Right renal cortex interstitium (tissue), 3 donors: ENCODE measurements around the gene DNTT. TPM values are rescaled to one million over a fixed set of nuclear protein-coding genes. Genes with fewer than 3 reads are reported as not detected.

Source experiments
- DNase-seq, 3 donors: peaks; one replicate each; pipeline ENCODE4 v3.0.0-alpha.2; 2013; ENCODE audit warnings: low read depth in 3 of 3, low spot score in 2 of 3
- polyA plus RNA-seq, 3 donors: library from polyadenylated mRNA; unstranded; fragments of 120-200 nt; gene quantifications; one replicate each; pipeline ENCODE4 v1.2.1, GENCODE V29; 2013; ENCODE audit not compliant: insufficient read length in 3 of 3

Gene DNTT
- polyA plus RNA-seq, 3 donors, result 0.20 to 0.26 (median 0.24) TPM

DNA sequence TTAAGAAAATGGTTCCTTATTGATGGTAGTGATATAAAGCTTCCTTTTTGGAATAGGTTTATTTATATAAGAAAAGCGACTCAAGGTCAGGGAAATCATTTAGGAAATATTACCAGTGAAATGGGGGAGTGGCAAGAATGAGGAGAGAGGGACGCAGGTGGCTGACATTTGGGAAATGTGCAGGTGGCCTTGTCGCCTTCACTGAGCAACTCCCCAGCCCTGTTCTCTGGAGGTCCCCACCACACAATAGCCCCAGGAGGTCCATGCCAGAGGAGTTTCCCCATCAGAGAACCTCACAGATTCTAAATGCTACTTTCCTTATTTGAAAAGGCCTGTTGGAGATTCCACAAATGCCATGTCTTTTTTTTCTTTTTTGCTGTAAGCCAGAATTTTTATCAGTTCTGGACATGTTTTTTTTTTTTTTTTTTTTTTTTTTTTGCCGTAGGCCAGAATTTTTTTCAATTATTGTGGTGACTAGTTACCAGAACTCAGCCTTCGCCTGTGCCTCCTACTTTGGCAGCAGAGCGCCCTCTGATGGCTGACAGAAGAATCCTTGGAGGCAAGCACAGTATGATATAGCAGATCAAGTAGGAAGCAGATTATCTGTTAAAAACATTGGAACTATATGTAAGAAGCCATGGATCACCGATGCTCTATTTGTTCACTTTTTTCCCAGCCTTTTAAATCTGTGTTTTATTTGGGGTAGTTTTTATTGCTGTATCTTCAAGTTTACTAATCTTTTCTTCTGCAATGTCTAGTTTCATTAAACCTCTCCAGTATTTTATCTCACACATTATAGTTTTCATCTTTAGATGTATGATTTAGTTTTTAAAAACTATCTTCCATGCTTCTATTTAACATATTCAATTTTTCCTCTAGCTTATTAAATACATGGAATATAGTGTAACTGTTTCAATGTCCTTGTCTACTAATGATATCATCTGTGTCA is 36.0 kb downstream of the DNTT start:
- DNase-seq, result peak; percentile 12 to 46 (median 45)

DNA sequence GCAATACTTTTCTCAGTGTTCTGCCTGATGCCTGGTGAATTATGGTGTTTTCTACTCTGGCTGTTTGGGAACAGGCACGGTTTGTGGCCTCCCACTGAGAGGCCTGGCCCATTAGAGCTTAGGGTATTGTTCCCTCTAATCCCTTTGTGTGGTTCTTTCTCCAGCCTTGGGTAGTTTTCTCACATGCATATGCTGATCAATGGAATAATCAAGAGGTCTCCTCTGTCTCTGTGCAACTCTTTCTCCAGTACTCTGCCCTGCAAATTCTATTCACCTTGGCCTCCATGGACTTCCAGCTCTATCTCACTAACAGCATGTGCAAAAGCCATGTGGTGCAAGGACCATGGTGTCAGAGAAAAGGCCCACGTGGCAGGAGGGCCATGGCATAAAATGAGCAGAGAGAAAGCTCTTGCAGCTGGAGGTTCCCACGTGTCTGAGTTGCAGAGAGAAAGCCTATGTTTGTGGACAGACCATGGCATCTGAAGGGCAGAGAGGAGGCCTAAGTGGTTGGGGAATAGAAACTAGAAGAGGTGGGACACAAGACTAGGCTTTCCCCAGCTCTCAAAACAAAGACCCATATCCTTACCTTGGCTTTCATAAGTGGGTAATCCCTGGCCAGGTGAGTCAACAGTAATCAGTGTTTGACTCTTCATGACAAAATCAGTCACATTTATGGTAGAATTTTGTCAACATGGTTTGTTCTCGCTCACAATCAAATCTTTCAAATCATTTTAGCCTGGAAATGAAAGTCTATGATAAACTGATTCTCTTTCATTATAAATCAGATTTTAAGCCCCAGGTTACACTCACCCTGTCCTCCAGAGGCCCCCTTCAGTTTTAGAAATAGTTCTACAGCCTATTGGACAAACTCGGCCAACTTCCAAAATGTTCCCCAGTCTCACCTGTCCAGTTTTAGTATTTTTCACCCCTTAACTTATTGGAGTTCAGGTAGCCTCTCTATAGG is 37.3 kb downstream of the DNTT start:
- no peak for DNase-seq

DNA sequence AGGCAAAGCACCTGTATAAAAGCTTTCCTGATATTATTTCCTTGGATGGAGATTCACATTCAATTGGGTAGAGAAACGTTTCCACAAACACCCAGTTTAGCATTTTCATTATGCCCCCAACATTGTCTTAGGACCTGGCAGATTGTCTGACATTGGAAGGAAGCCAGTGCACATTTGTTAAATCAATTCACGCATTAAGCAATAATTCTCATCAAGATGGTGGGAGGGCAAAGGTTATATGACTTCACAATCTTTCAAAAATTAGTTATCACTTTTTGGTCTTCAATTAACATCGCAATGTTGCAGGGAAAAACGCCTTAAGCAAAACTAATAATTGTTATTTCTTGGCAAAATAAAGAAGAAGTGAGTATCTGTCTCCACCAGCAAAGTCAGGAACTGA is 38.2 kb downstream of the DNTT start:
- DNase-seq, result no peak

DNA sequence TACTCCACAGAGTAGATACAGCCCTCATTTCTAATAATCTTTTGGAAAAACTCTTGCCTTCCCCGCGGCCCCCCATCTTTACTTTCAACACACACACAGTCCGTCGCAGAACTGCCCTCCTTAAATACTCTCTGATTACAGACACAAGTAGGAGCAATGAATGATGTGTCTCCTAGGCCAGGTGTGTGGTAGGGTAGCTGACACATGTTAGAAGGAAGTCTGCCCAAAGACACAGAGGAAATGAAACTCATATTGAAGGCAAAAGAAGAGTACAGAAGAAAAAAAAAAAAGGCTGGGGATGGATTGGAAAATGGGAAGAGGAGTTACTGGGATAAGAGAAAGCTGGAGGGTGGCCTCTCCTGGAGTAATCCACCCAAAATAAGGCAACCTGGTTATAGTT is 39.9 kb downstream of the DNTT start:
- DNase-seq, result no peak

DNA sequence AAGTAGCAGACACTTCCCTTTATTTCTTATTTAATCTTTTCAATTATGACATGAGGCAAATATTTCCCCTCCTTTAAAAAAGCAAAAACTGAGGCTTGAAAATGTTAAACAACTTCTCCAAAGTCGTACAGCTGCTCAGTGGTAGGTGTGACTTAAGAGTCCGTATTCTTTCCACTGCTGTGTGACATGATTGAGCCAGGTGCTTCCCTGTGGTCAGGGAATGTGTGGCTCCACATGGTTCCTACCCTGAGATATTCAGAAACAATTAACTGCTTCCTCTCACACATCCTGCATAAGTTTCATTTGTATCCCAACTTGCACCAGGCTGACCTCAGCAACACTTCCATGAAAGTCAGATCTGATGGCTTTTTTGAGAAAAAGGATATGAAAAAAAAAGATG is 41.0 kb downstream of the DNTT start:
- DNase-seq, result no peak

DNA sequence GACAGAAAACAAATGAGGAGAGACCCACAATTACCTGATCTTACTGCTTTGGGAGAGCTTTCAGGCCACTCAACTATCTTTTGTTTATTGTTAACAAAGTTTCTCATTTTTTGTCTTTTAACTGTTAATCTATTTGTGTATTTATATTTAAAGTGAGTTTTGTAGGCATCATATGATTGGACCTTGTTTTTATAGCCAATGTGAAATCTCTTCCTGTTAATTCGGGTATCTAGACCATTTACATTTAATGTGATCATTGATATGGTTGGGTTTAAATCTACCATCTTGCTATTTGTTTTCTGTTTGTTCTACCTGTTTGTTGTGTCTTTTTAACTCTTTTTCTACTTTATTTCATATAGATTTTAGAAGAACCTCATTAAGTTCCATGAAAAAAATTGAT is 42.1 kb downstream of the DNTT start:
- no peak for DNase-seq

DNA sequence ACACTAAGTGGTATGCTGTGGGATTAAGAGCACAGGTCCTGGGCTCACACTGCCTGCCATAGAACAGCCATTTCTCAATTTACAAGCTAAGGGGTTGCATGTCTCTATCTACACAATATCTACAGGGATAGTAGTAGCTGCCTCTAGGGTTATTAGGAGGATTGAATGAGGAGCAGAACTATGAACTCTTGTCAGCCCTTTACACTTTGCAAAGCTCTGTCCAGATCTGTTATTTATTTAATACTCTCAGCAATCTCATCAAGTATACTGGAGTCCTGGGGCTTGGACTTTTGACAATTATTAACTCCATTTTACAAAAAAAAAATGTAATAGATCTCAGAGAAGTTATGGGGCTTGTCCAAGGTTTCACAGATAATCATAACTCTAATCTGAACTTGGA is 47.8 kb downstream of the DNTT start:
- no peak for DNase-seq

DNA sequence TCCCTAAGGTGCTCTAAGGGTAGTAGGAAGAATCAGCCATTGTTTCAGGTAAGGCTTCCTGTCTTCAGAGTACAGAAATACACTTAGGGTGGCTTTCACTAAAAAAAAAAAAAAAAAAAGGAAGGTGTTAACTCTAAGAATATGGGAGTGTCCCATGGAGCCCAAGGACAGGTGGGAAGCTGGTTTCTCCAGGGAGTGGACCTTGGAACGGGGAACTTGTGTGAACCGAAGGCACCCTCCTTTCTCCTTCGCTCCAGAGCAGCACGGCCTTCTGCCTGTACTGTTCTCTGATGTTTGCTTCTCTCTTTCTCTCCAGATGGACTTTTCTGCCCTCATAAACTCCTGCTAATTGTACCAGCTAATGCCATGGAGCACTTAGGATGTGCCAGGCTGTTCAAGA is 48.3 kb downstream of the DNTT start:
- no peak for DNase-seq

DNA sequence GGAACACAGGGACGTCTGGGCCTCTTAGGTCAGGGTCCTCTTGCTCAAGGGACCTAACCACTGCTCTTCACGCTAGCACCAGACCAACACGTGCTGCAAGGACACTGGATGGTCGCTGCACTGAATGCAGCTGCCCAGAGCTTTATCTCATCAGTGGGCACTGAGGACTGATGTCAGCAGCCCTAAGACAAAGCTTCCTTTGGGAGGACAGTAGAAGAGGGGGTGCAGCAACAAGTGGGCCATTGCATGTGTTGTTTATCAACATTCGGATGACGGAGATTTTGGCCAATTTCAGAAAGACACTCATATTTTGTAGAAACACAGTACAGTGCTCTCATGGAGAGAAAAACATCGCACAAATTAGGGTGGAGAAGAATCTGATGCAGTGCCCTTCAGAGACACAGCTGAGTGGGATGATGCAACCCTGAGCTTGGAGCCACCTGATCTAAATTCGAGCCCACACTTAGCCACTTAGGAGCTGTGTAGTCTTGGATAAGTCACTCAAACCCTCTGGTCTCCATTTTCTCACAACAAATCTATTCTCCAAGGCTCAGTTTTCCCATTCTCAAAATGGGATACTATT is 52.9 kb downstream of the DNTT start:
- DNase-seq, result no peak

DNA sequence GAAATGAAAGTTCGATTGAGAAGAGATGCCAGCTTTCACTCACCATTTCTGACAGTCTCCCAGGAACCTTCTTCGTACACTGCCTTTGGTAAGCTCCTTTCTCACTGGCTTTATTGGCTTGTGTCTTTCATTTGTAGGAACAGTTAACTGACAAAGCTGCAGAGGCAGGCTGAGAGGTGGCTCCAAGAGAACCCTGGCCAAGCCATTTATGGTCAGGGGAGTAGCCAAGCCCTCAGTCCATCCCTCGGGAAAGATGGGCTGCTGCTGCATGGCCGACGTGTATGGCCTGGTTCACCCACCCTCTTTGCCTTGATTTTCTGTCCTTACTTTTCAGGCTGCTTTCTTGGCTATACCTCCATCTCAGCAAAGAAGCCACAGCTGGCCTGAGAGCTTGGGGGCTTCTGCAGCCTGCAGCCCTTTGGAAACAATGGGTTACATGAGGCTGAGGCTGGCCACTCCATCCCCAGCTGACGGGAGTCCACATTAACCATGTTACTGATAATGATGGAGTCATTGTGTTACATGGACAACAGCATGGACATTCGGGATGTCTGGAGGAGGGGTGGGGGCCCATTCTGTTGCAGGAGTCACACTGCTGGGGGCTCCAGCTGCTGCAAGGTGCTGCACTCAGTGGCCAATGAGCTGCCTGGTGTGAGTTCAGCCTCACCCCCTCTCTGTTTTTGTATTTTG is 54.8 kb downstream of the DNTT start, which contains the start of gene OPALIN:
Gene OPALIN (minus strand): TSS at position 152 of the 690 bp plus-strand sequence. CDS start 106 bp downstream, at position 46.
- DNase-seq, result no peak

DNA sequence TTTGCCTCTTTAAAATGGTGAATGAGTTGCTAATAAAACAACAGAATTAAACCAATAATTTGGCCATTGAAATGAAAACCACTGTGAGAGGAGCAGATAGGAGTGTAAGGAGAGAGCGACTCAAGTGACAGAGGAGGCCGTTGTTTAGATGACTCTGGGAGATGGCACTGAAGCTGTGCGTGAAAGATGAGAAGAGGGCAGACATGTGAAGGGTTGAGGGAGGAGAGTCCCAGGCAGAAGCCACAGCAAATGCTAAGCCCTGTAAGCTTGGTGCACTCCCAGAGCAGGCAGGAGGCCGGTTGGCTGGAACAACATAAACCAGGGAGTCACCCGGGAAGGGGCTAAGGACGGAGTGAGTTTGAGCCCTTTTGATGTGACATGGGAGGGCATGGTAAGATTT is 55.4 kb downstream of the DNTT start:
- DNase-seq, result no peak

DNA sequence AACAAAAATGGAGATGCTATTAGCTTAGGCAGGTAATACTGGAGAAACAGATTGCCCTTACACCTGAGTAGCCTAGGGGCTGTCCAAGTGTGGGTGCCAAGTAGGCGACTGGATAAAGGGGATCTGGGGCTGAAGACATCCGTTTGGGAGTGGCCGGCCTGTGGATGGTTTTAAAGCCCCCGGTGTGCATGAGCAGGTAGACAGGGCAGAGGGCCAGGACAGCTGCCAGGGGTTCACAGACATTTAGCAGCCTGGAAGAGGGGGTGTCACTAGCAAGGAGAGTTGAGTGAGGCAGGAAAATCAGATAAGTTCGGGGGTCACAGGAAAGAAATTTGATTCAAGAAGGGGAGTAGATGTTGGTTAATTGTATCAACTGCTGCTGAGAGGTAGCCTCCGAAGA is 56.1 kb downstream of the DNTT start:
- DNase-seq, result no peak

DNA sequence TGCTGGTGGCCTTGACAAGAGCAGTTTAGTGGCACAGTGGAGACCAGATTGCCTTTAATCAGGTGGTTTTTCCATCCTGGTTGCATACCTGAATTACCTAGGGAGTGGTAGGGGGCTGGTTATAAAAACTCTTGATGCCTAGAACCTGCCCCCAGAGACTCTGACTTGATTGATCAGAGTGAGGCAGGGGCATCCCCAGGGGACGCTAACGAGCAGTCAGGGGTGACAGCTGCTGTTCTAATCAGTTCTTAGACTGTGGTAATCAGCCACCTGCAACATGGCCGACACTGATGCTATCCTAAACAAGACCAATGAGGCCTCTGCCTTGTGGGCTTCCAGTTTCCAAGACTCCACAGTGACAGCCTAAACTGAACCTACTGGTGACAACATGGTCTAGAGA is 56.5 kb downstream of the DNTT start:
- DNase-seq, result no peak

DNA sequence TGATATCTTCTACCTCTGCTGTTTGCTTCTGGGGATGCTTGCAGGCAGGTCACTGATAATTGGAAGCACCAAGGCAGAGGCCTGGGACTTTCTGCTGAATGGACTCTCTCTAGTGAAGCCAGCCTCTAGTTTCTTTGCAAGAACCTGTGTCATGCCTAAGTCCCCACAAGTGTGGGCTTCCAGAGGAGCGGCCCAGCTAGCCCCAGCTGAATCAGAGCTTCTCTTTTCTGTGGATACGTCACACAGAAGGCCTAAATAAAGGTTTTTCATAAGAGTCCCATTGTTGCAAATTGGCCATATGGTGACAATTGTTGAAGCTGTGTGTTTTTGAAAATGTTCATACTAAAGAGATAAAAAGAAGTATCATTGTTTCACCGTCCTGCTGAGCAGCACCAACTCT is 61.3 kb downstream of the DNTT start:
- DNase-seq, result no peak

DNA sequence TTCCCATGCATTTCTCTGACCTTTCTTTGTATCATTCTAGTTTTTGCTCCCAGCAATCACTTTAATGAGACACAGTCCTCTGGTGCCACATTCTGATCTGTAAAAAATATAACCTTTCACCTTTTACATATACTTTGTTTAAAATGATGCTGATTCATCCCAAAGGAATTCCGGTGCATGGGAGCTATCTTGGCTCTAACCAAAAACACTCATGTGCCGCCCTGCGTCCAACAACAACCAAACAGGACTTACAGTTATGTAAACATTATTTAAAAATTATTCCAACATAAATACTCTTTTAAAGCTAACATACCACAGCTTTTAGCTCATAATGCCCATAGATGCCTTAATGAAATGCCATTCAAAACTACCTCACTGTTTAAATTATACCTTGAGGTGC is 62.3 kb downstream of the DNTT start:
- DNase-seq, result no peak

DNA sequence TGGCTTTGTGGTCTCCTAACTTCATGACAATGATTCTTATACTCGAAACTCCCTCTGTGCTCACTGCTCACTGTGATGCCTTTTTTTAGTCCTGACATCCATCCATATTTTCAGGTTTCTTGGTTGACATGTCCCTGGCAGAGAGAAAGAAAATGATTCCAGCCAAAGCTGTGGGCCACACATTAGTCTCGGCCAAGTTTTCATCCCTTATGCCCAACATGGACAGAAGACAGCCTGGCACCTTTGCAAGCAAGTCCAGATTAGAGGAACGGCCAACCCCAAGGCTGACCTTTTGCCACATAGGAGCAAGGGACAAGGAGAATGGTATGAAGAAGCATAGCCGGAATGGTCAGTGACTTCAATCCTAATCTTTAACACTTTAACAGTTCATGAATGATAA is 63.2 kb downstream of the DNTT start:
- DNase-seq, result no peak

DNA sequence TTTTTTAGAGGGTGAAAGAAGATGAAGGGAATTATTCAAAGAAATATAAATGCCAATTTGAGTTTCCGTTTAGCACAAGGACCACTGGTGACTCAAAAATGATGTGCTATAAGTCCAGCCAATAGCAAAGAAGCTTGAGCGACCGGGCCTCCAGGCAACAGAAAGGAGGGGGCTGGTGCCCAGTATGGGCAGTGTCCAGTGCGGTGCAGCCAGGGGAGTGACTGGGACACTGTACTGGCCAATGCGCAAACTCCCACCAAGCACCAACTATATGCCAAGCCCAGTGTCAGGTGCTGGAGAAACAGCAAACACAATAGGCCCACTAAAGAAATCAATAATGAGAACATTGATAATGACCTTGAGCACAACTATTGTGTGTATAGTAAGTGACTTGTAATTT is 64.7 kb downstream of the DNTT start:
- no peak for DNase-seq

DNA sequence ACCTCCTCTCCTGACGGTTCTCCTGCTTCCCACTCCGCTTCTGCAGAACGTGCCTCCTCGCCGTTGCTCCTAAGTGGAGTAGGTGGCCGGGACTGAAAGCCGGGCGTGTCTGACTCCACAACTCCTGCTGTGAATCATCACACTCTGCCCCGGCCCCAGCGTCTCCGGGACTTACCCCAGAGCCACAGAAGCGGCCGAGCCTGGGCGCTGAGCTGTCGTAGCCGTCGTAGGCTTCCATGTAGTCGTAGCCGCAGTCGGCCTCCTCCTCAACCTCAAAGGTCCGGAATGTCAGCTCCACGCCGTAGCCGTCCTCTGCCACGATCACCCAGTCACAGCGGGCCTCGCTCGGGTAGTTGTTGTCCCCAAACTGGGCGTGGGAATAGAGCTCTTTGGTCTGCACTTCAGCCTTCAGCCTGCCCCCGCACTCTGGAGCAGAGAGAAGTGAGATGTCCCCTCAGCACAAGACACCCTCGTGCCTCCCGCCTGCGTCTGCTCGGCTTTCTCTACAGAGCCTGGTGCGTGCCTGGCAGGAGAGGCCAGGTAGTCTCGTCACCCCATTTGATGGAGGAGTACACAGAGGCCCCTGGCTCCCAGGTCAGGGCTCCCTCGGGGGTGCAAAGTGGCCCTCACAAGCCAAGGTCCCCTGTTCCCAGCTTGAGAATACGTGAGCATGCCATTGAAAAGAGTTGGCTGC is 65.8 kb downstream of the DNTT start:
- no peak for DNase-seq

DNA sequence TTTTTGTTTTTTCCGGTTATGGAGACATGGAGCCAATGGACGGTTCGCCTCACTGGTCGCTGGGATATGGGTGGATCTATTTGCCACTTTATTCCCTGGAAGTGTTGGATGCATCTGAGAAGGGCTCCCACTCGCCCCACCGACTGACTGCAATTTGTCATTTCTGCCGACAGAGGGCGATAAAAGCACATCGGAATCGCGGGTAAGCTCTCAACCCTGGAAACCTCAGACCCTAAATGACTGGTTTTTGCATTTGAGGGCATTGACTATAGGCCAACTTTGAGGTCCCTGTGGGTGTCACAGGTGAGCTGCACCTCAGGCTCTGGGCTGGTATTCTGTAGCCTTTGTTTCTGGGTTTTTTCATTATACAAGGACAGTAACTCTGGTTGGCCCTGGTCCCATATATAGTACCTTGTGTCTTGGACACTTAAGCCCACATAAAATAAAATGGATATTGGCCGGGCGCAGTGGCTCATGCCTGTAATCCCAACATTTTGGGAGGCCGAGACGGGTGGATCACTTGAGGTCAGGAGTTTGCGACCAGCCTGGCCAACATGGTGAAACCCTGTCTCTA is 66.4 kb downstream of the DNTT start:
- DNase-seq, result peak in 2 of 3 donors; percentile 38 to 42
